HEK293 (cell line): ENCODE results near the gene NPR2.

Experiments
- CTCF ChIA-PET: fragments of 350-600 bp; formaldehyde crosslinking; extraction: SDS; loops from one replicate; lab custom pipeline; 2021; ENCODE audit warnings: antibody characterized with exemption; lab: Yijun Ruan, JAX
- POLR2A ChIA-PET: fragments of 300-600 bp; formaldehyde crosslinking; extraction: SDS; loops from one replicate; lab custom pipeline; 2020; ENCODE audit warnings: antibody characterized with exemption, inconsistent platforms; lab: Yijun Ruan, JAX
- H3K27ac ChIP-seq: fragments of 200-500 bp; sonication (Bioruptor generic); 2 replicates; pipeline ENCODE4 v1.5.1; 2014; ENCODE audit warnings: low read depth, low read length, control low read depth, inconsistent platforms; ENCODE audit errors: extremely low read depth
- H3K36me3 ChIP-seq, 2 experiments: fragments of 200-500 bp in 1 of 2; sonication (Bioruptor generic) in 1 of 2; 1 replicate in 1 of 2; 2 replicates in 1 of 2; pipeline ENCODE4 v1.5.1; 2014 to 2017; ENCODE audit warnings: inconsistent platforms in 2 of 2, low read length in 2 of 2; ENCODE audit not compliant: control insufficient read depth in 2 of 2, insufficient read depth in 1 of 2
- H3K4me1 ChIP-seq: fragments of 200-500 bp; sonication (Bioruptor generic); 2 replicates; pipeline ENCODE4 v1.5.1; 2014; ENCODE audit warnings: mild to moderate bottlenecking, low read length, inconsistent platforms; ENCODE audit not compliant: control insufficient read depth, insufficient read depth
- H3K4me3 ChIP-seq: 2 replicates; pipeline ENCODE4 v1.5.1; 2011; ENCODE audit warnings: low read depth, mild to moderate bottlenecking, control low read depth, low read length, moderate library complexity
- H3K9me3 ChIP-seq: fragments of 200-500 bp; sonication (Bioruptor generic); 2 replicates; pipeline ENCODE4 v1.5.1; 2014; ENCODE audit warnings: low read depth, low read length, inconsistent platforms; ENCODE audit not compliant: control insufficient read depth, insufficient read depth
- GFI1B ChIP-seq: fragments of 450-650 bp; formaldehyde crosslinking; IDR thresholded peaks from 2 replicates; pipeline ENCODE4 v1.5.1; 2016; ENCODE audit warnings: missing biosample characterization, missing genetic modification characterization
- GLIS1 ChIP-seq: fragments of 450-650 bp; formaldehyde crosslinking; IDR thresholded peaks from 2 replicates; pipeline ENCODE4 v1.5.1; 2016; ENCODE audit warnings: missing biosample characterization, missing genetic modification characterization
- KLF9 ChIP-seq: fragments of 450-650 bp; formaldehyde crosslinking; IDR thresholded peaks from 2 replicates; pipeline ENCODE4 v1.5.1; 2016; ENCODE audit warnings: missing biosample characterization, missing genetic modification characterization, low read depth
- TRIM28 ChIP-seq: IDR thresholded peaks from 2 replicates; pipeline ENCODE4 v1.6.1; 2011; ENCODE audit warnings: low read length, control low read depth, borderline replicate concordance
- TSHZ1 ChIP-seq: fragments of 450-650 bp; formaldehyde crosslinking; IDR thresholded peaks from 2 replicates; pipeline ENCODE4 v1.5.1; 2016; ENCODE audit warnings: missing biosample characterization, missing genetic modification characterization, borderline replicate concordance
- YY1 ChIP-seq: fragments of 450-650 bp; formaldehyde crosslinking; IDR thresholded peaks from 2 replicates; pipeline ENCODE4 v1.5.1; 2018; ENCODE audit warnings: missing biosample characterization, missing genetic modification characterization
- ZBTB17 ChIP-seq: fragments of 450-650 bp; formaldehyde crosslinking; IDR thresholded peaks from 2 replicates; pipeline ENCODE4 v1.5.1; 2016; ENCODE audit warnings: missing biosample characterization, missing genetic modification characterization
- ZNF132 ChIP-seq: fragments of 450-650 bp; formaldehyde crosslinking; IDR thresholded peaks from 2 replicates; pipeline ENCODE4 v1.5.1; 2017; ENCODE audit warnings: missing biosample characterization, missing genetic modification characterization, borderline replicate concordance
- ZNF175 ChIP-seq: fragments of 450-650 bp; formaldehyde crosslinking; IDR thresholded peaks from 2 replicates; pipeline ENCODE4 v1.5.1; 2016; ENCODE audit warnings: missing biosample characterization, missing genetic modification characterization
- ZNF248 ChIP-seq: fragments of 450-650 bp; formaldehyde crosslinking; IDR thresholded peaks from 2 replicates; pipeline ENCODE4 v1.5.1; 2017; ENCODE audit warnings: missing biosample characterization, missing genetic modification characterization
- ZNF501 ChIP-seq: fragments of 450-650 bp; formaldehyde crosslinking; IDR thresholded peaks from 2 replicates; pipeline ENCODE4 v1.5.1; 2016; ENCODE audit warnings: missing biosample characterization, missing genetic modification characterization
- ZNF660 ChIP-seq: fragments of 450-650 bp; IDR thresholded peaks from 2 replicates; pipeline ENCODE4 v1.5.1; 2018; ENCODE audit warnings: missing biosample characterization, mild to moderate bottlenecking, missing genetic modification characterization
- ZNF707 ChIP-seq: fragments of 450-650 bp; formaldehyde crosslinking; IDR thresholded peaks from 2 replicates; pipeline ENCODE4 v1.5.1; 2016; ENCODE audit warnings: missing biosample characterization, missing genetic modification characterization
- ZNF837 ChIP-seq: fragments of 450-650 bp; formaldehyde crosslinking; IDR thresholded peaks from 2 replicates; pipeline ENCODE4 v1.5.1; 2016; ENCODE audit warnings: missing biosample characterization, missing genetic modification characterization
- ZNF843 ChIP-seq: fragments of 450-650 bp; formaldehyde crosslinking; IDR thresholded peaks from 2 replicates; pipeline ENCODE4 v1.5.1; 2016; ENCODE audit warnings: missing biosample characterization, missing genetic modification characterization
- ZSCAN23 ChIP-seq: fragments of 450-650 bp; formaldehyde crosslinking; IDR thresholded peaks from 2 replicates; pipeline ENCODE4 v1.5.1; 2016; ENCODE audit warnings: missing biosample characterization, missing genetic modification characterization
- ZSCAN30 ChIP-seq: fragments of 450-650 bp; IDR thresholded peaks from 2 replicates; pipeline ENCODE4 v1.5.1; 2018; ENCODE audit warnings: missing biosample characterization, mild to moderate bottlenecking, missing genetic modification characterization, moderate library complexity
- TF ChIP-seq, protein P1 (sequence below): fragments of 450-650 bp; formaldehyde crosslinking; IDR thresholded peaks from 2 replicates; pipeline ENCODE4 v1.5.1; 2016; ENCODE audit warnings: missing biosample characterization, missing genetic modification characterization
- TF ChIP-seq, protein P2 (sequence below): fragments of 450-650 bp; formaldehyde crosslinking; IDR thresholded peaks from 2 replicates; pipeline ENCODE4 v1.5.1; 2016; ENCODE audit warnings: missing biosample characterization, missing genetic modification characterization, borderline replicate concordance

NPR2 gene

GRCh38 chr9:35759795-35760194, 31.6 kb upstream of the NPR2 start:
- CTCF ChIA-PET = interaction anchor here (0.6 to 3.9 kb wide), 9 partner anchors 8 to 663 kb away, joined by 3 to 20 read pairs (median 3); partner anchors contain the start of genes CREB3, PIGO and TLN1
- TF ChIP-seq KLF9 (tag by site-specific recombination) (no peak), GFI1B (no peak), ZNF707 (no peak)
- TF ChIP-seq, protein P1, sequence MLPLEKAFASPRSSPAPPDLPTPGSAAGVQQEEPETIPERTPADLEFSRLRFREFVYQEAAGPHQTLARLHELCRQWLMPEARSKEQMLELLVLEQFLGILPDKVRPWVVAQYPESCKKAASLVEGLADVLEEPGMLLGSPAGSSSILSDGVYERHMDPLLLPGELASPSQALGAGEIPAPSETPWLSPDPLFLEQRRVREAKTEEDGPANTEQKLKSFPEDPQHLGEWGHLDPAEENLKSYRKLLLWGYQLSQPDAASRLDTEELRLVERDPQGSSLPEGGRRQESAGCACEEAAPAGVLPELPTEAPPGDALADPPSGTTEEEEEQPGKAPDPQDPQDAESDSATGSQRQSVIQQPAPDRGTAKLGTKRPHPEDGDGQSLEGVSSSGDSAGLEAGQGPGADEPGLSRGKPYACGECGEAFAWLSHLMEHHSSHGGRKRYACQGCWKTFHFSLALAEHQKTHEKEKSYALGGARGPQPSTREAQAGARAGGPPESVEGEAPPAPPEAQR (tag by site-specific recombination) = no peak
- TF ChIP-seq, all 188 proteins: peak for 0
- POLR2A ChIA-PET = interaction anchor here (0.8 to 1.3 kb wide), 3 partner anchors 10 to 173 kb away, joined by 3 to 4 read pairs (median 3); no protein-coding TSS in a partner anchor
- H3K27ac ChIP-seq = no peak overlapping the region
- no peak overlapping the region for H3K4me3 ChIP-seq
- no peaks in the 10 kb centered on the region for H3K9me3 ChIP-seq
- peaks cover 0 to 16% of the 10 kb centered on the region in 2 experiments; a peak in 1 of 3 replicates for H3K36me3 ChIP-seq
- peaks cover 13% of the 10 kb centered on the region for H3K4me1 ChIP-seq

- ChIA-PET CTCF (interaction anchor here (0.7 to 2.7 kb wide), 10 partner anchors 9 to 150 kb away, joined by 3 to 12 read pairs (median 4); partner anchors contain the start of genes GBA2 and RGP1), POLR2A (interaction anchor here (0.8 to 1.3 kb wide), 3 partner anchors 9 to 172 kb away, joined by 3 to 4 read pairs (median 3); no protein-coding TSS in a partner anchor)
- Histone ChIP-seq H3K9me3 (no peaks in the 10 kb centered on the region), H3K36me3 (peaks cover 0 to 10% of the 10 kb centered on the region in 2 experiments; a peak in 1 of 3 replicates), H3K4me1 (peaks cover 13% of the 10 kb centered on the region), H3K4me3 (no peak overlapping the region), H3K27ac (no peak overlapping the region)
- TF ChIP-seq ZNF175 (tag by site-specific recombination) = no peak
- no peak for TF ChIP-seq TRIM28
- TF ChIP-seq GLIS1 (tag by site-specific recombination) = peak; percentile 40
- TF ChIP-seq ZNF248 (tag by site-specific recombination) = no peak
These were observed 30.7 kb upstream of the NPR2 start for GRCh38 chr9:35760651-35761050.

- Histone ChIP-seq H3K36me3 (peaks cover 0 to 5% of the 10 kb centered on the region in 2 experiments; a peak in 1 of 3 replicates), H3K4me3 (no peak overlapping the region), H3K4me1 (peaks cover 13% of the 10 kb centered on the region), H3K9me3 (no peaks in the 10 kb centered on the region), H3K27ac (no peak overlapping the region)
- ChIA-PET CTCF (interaction anchor here (1.0 to 1.3 kb wide), 2 partner anchors 13 to 26 kb away, joined by 3 to 6 read pairs; no protein-coding TSS in a partner anchor), POLR2A (interaction anchor here (0.7 to 0.9 kb wide), 2 partner anchors 73 to 427 kb away, joined by 3 to 5 read pairs; no protein-coding TSS in a partner anchor)
- no peak for TF ChIP-seq ZNF837 (tag by site-specific recombination)
- TF ChIP-seq ZBTB17 = no peak
- TF ChIP-seq YY1 (tag by site-specific recombination) = no peak
- TF ChIP-seq TSHZ1 = no peak
- no peak for TF ChIP-seq ZNF660 (tag by site-specific recombination)
- TF ChIP-seq ZSCAN30 (tag by site-specific recombination) = no peak
- no peak for TF ChIP-seq ZNF843 (tag by site-specific recombination)
- TF ChIP-seq ZSCAN23 = no peak
- no peak for TF ChIP-seq ZNF501
- no peak for TF ChIP-seq ZNF132 (tag by site-specific recombination)
- TF ChIP-seq, protein P2, sequence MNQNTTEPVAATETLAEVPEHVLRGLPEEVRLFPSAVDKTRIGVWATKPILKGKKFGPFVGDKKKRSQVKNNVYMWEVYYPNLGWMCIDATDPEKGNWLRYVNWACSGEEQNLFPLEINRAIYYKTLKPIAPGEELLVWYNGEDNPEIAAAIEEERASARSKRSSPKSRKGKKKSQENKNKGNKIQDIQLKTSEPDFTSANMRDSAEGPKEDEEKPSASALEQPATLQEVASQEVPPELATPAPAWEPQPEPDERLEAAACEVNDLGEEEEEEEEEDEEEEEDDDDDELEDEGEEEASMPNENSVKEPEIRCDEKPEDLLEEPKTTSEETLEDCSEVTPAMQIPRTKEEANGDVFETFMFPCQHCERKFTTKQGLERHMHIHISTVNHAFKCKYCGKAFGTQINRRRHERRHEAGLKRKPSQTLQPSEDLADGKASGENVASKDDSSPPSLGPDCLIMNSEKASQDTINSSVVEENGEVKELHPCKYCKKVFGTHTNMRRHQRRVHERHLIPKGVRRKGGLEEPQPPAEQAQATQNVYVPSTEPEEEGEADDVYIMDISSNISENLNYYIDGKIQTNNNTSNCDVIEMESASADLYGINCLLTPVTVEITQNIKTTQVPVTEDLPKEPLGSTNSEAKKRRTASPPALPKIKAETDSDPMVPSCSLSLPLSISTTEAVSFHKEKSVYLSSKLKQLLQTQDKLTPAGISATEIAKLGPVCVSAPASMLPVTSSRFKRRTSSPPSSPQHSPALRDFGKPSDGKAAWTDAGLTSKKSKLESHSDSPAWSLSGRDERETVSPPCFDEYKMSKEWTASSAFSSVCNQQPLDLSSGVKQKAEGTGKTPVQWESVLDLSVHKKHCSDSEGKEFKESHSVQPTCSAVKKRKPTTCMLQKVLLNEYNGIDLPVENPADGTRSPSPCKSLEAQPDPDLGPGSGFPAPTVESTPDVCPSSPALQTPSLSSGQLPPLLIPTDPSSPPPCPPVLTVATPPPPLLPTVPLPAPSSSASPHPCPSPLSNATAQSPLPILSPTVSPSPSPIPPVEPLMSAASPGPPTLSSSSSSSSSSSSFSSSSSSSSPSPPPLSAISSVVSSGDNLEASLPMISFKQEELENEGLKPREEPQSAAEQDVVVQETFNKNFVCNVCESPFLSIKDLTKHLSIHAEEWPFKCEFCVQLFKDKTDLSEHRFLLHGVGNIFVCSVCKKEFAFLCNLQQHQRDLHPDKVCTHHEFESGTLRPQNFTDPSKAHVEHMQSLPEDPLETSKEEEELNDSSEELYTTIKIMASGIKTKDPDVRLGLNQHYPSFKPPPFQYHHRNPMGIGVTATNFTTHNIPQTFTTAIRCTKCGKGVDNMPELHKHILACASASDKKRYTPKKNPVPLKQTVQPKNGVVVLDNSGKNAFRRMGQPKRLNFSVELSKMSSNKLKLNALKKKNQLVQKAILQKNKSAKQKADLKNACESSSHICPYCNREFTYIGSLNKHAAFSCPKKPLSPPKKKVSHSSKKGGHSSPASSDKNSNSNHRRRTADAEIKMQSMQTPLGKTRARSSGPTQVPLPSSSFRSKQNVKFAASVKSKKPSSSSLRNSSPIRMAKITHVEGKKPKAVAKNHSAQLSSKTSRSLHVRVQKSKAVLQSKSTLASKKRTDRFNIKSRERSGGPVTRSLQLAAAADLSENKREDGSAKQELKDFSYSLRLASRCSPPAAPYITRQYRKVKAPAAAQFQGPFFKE (tag by site-specific recombination) = no peak
These were observed 28.2 kb upstream of the NPR2 start for GRCh38 chr9:35763181-35763580.
